ENCODE results near the gene MAD2L1BP.
A peak's percentile ranks its signal among the peaks of the same experiment; 100 is the strongest.

Gene MAD2L1BP

DNA sequence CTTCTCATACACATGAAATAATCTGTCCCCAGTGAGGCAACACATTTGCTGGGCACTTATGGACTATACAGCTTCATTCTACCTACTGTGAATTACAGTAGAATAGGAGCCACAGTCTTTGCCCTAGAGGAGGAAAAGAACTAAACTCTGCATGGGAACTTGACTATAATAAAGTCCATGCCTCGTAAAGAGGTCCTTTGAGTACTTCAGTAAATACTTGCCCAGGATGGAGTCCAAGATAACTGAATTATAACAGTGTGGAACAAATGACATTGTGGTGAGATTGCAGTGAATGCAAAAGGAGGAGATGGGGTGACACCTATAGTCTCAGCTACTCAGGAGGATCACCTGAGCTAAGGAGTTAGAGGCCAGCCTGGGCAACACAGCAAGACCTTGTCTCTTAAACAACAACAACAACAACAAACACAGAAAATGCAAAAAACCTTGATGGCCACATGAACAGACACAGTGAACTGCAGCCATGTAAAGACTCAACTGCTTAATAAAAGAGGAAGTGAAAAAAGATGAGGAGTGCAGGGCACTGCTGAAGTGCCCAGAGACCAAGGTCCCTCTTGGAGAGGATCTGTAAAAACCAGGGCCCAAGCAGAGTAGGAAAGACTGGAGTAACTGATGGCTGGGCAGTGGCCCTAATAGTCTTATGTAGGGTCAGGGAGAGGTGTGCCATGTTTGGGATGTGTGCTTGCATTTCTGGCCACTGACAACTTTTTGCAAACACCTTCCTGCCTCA, 48.2 kb downstream of the MAD2L1BP start:
- ATAC-seq: no peak
- TF ChIP-seq CSDC2 (CRISPR knock-in tag; IDR thresholded peaks at IDR 0.05): no peak
- TF ChIP-seq, protein P1, sequence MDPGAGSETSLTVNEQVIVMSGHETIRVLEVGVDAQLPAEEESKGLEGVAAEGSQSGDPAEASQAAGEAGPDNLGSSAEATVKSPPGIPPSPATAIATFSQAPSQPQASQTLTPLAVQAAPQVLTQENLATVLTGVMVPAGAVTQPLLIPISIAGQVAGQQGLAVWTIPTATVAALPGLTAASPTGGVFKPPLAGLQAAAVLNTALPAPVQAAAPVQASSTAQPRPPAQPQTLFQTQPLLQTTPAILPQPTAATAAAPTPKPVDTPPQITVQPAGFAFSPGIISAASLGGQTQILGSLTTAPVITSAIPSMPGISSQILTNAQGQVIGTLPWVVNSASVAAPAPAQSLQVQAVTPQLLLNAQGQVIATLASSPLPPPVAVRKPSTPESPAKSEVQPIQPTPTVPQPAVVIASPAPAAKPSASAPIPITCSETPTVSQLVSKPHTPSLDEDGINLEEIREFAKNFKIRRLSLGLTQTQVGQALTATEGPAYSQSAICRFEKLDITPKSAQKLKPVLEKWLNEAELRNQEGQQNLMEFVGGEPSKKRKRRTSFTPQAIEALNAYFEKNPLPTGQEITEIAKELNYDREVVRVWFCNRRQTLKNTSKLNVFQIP (CRISPR knock-in tag; IDR thresholded peaks at IDR 0.05; ENCODE audit: borderline replicate concordance, low read depth): no peak
- no peak for TF ChIP-seq TOX (CRISPR knock-in tag; IDR thresholded peaks at IDR 0.05; ENCODE audit: borderline replicate concordance)
- TF ChIP-seq ZNF70 (CRISPR knock-in tag; IDR thresholded peaks at IDR 0.05): no peak

DNA sequence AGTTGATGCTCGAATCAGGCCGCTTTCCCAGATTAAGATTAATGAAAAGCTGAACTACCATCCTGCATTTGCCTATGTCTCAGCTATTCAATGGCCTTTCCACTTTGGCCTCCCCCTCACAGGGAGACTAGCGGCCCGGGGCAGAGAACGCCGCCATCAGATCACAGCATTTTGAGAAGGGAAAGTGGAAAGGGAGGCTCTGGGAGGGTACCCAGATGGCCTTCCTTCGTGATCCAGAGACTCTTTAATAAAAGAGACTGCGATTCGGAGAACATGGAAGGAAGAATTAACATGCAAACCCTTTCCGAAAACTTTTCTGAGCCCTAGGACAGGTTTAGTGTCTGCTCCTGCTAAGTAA, 51.4 kb downstream of the MAD2L1BP start:
- peak; percentile 52 for ATAC-seq
- TF ChIP-seq GLIS3 (CRISPR knock-in tag; IDR thresholded peaks at IDR 0.05): no peak
- TF ChIP-seq BACH2 (CRISPR knock-in tag; IDR thresholded peaks at IDR 0.05; ENCODE audit: borderline replicate concordance): no peak
- TF ChIP-seq ESRRG (CRISPR knock-in tag; IDR thresholded peaks at IDR 0.05): no peak
- no peak for TF ChIP-seq OSR1 (CRISPR knock-in tag; IDR thresholded peaks at IDR 0.05)
- TF ChIP-seq ZFP3 (CRISPR knock-in tag; IDR thresholded peaks at IDR 0.05): no peak
- TF ChIP-seq, protein P2, sequence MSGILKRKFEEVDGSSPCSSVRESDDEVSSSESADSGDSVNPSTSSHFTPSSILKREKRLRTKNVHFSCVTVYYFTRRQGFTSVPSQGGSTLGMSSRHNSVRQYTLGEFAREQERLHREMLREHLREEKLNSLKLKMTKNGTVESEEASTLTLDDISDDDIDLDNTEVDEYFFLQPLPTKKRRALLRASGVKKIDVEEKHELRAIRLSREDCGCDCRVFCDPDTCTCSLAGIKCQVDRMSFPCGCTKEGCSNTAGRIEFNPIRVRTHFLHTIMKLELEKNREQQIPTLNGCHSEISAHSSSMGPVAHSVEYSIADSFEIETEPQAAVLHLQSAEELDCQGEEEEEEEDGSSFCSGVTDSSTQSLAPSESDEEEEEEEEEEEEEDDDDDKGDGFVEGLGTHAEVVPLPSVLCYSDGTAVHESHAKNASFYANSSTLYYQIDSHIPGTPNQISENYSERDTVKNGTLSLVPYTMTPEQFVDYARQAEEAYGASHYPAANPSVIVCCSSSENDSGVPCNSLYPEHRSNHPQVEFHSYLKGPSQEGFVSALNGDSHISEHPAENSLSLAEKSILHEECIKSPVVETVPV (CRISPR knock-in tag; IDR thresholded peaks at IDR 0.05): no peak
- TF ChIP-seq, protein P3, sequence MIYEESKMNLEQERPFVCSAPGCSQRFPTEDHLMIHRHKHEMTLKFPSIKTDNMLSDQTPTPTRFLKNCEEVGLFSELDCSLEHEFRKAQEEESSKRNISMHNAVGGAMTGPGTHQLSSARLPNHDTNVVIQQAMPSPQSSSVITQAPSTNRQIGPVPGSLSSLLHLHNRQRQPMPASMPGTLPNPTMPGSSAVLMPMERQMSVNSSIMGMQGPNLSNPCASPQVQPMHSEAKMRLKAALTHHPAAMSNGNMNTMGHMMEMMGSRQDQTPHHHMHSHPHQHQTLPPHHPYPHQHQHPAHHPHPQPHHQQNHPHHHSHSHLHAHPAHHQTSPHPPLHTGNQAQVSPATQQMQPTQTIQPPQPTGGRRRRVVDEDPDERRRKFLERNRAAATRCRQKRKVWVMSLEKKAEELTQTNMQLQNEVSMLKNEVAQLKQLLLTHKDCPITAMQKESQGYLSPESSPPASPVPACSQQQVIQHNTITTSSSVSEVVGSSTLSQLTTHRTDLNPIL (CRISPR knock-in tag; IDR thresholded peaks at IDR 0.05; ENCODE audit: low read depth): no peak
- TF ChIP-seq, protein P4, sequence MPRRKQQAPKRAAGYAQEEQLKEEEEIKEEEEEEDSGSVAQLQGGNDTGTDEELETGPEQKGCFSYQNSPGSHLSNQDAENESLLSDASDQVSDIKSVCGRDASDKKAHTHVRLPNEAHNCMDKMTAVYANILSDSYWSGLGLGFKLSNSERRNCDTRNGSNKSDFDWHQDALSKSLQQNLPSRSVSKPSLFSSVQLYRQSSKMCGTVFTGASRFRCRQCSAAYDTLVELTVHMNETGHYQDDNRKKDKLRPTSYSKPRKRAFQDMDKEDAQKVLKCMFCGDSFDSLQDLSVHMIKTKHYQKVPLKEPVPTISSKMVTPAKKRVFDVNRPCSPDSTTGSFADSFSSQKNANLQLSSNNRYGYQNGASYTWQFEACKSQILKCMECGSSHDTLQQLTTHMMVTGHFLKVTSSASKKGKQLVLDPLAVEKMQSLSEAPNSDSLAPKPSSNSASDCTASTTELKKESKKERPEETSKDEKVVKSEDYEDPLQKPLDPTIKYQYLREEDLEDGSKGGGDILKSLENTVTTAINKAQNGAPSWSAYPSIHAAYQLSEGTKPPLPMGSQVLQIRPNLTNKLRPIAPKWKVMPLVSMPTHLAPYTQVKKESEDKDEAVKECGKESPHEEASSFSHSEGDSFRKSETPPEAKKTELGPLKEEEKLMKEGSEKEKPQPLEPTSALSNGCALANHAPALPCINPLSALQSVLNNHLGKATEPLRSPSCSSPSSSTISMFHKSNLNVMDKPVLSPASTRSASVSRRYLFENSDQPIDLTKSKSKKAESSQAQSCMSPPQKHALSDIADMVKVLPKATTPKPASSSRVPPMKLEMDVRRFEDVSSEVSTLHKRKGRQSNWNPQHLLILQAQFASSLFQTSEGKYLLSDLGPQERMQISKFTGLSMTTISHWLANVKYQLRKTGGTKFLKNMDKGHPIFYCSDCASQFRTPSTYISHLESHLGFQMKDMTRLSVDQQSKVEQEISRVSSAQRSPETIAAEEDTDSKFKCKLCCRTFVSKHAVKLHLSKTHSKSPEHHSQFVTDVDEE (CRISPR knock-in tag; IDR thresholded peaks at IDR 0.05): no peak
- TF ChIP-seq CSDC2 (CRISPR knock-in tag; IDR thresholded peaks at IDR 0.05): no peak
- no peak for TF ChIP-seq TOX (CRISPR knock-in tag; IDR thresholded peaks at IDR 0.05; ENCODE audit: borderline replicate concordance)
- TF ChIP-seq PPARA (CRISPR knock-in tag; IDR thresholded peaks at IDR 0.05; ENCODE audit: borderline replicate concordance): no peak

DNA sequence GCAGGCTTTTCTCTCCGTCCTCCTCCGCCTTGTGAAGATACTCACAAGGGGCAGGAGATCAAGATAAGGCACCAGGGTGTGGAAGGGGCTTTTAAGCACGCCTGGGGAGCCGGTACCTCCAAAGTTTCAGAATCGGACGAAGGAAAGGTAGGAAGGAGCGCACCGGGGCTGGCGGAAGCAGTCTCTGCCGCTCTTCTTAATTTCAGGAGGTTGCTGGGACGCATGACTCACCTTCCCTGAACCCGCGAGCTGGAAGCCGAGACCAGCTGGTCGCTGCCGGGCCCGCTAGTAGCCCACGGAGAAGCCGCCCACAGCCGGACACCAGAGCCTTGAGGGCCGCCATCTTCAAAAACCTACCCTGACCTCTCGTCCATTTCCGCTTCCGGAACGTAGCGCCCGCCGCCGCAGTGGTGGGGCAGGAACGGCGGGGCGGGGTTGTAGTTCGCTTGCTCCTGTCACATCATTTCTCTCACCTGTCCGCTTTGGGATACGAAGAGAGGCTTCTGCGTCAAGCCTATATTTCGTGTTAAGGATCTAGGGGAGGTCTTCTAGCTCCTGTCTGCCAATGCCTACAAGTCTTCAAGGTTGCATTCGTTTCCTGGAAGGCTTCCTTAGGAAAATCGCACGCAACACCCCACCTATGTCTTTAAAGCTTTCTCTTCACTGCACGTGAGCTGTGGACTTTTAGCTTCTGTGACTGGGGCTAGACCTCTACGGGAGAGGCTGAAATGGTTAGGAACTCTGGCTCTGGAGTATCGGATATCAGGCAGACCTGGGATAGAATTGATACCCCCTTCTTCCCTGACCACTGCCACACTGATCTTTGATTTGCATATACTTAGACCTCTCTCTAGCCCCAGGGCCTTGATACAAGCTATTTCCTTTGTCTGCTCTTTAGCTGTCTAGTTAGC, 52.1 kb downstream of the MAD2L1BP start, which contains the start of gene MRPS18A:
TSS of gene MRPS18A (minus strand) at position 355 of the 911 bp plus-strand sequence. CDS start at position 343, 12 bp downstream.
- no peak for TF ChIP-seq TOX (CRISPR knock-in tag; IDR thresholded peaks at IDR 0.05; ENCODE audit: borderline replicate concordance)
- peak; percentile 100 for ATAC-seq

DNA sequence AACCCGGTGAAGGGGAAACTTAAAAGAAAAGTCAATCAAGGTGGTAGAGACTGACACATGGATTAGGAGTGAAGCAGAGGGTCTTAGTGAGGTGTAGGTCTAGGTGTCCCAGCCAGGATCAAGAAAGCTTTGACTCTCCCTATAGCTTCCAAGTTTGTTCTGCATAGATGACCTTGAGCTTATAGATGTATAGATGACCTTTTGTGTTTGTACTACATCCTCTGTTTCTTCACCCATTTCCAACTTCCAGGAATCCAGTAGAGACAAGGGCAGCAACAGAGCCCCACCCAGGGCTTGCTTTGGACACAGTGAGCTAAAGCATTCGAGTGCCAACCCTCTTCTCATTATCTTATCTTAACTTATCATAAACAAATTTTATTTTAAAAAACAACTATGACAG, 53.8 kb downstream of the MAD2L1BP start:
- TF ChIP-seq ZNF565 (CRISPR knock-in tag; conservative IDR thresholded peaks at IDR 0.05; ENCODE audit: low read depth): no peak
- ATAC-seq: no peak

Measured in SK-N-SH treated with all-trans-retinoic acid at 6 μM for 48 hours (cell line).